OCI-LY1 (cell line): ENCODE measurements around the gene ACOD1.
"Not testable (repeated sequence)": the region's sequence is repeated elsewhere in the genome, so short reads cannot be mapped to it uniquely, and the experiment has no call there.

Source experiments
- H2AFZ ChIP-seq: fragments of 200-600 bp; sonication (generic), shearing (Covaris generic); 2 replicates; pipeline ENCODE4 v1.6.0; 2014; ENCODE audit warnings: antibody characterized with exemption, mild to moderate bottlenecking, low read length
- H3F3A ChIP-seq: fragments of 200-600 bp; sonication (generic), shearing (Covaris generic); 2 replicates; pipeline ENCODE4 v1.6.0; 2014; ENCODE audit warnings: mild to moderate bottlenecking, antibody characterized with exemption, low read length, moderate library complexity; ENCODE audit not compliant: insufficient read depth
- H3K27ac ChIP-seq: fragments of 200-600 bp; sonication (generic); 2 replicates; pipeline ENCODE4 v1.5.1; 2014; ENCODE audit warnings: low read length, mixed run types, mild to moderate bottlenecking, low read depth; ENCODE audit not compliant: poor library complexity, severe bottlenecking
- H3K27me3 ChIP-seq: fragments of 200-600 bp; sonication (generic); 2 replicates; pipeline ENCODE4 v1.6.0; 2014; ENCODE audit warnings: antibody characterized with exemption, mild to moderate bottlenecking, low read length, moderate library complexity; ENCODE audit not compliant: insufficient read depth
- H3K36me3 ChIP-seq: fragments of 200-600 bp; sonication (generic); 2 replicates; pipeline ENCODE4 v1.6.1; 2014; ENCODE audit warnings: mild to moderate bottlenecking, antibody characterized with exemption, low read length, moderate library complexity, mixed read lengths; ENCODE audit not compliant: insufficient read depth
- H3K4me1 ChIP-seq: fragments of 200-600 bp; sonication (generic); 2 replicates; pipeline ENCODE4 v1.5.1; 2014; ENCODE audit warnings: mild to moderate bottlenecking, low read length, moderate library complexity; ENCODE audit not compliant: insufficient read depth, severe bottlenecking
- H3K4me2 ChIP-seq: fragments of 200-600 bp; sonication (generic), shearing (Covaris generic); 2 replicates; pipeline ENCODE4 v1.6.1; 2014; ENCODE audit warnings: low read length
- H3K4me3 ChIP-seq: fragments of 200-600 bp; sonication (generic); 2 replicates; pipeline ENCODE4 v1.5.1; 2014; ENCODE audit warnings: low read length, low read depth, mild to moderate bottlenecking, mixed read lengths; ENCODE audit not compliant: poor library complexity, severe bottlenecking
- H3K79me2 ChIP-seq: fragments of 200-600 bp; shearing (Covaris generic); 2 replicates; pipeline ENCODE4 v1.6.1; 2016; ENCODE audit warnings: mixed run types, low read length, mixed read lengths; ENCODE audit not compliant: insufficient read depth
- H3K9ac ChIP-seq: fragments of 200-600 bp; sonication (generic), shearing (Covaris generic); 2 replicates; pipeline ENCODE4 v1.6.1; 2014; ENCODE audit warnings: mild to moderate bottlenecking, low read length, mixed read lengths
- H3K9me2 ChIP-seq: fragments of 200-600 bp; sonication (generic), shearing (Covaris generic); 2 replicates; pipeline ENCODE4 v1.6.1; 2014; ENCODE audit warnings: low read depth, mild to moderate bottlenecking, low read length, mixed read lengths
- H3K9me3 ChIP-seq: fragments of 200-600 bp; shearing (Covaris generic); 2 replicates; pipeline ENCODE4 v1.6.1; 2014; ENCODE audit warnings: low read length, mixed read lengths
- H4K20me1 ChIP-seq: fragments of 200-600 bp; sonication (generic), shearing (Covaris generic); 2 replicates; pipeline ENCODE4 v1.6.0; 2016; ENCODE audit warnings: mild to moderate bottlenecking, low read length; ENCODE audit not compliant: insufficient read depth
- CTCF ChIP-seq: fragments of 200-600 bp; sonication (generic), shearing (Covaris generic); IDR thresholded peaks from 2 replicates; pipeline ENCODE4 v1.5.1; 2017; ENCODE audit warnings: mild to moderate bottlenecking, antibody characterized with exemption, low read length, moderate library complexity, mixed read lengths
- EZH2 ChIP-seq: fragments of 200-600 bp; sonication (generic), shearing (Covaris generic); IDR thresholded peaks from 2 replicates; pipeline ENCODE4 v1.8.0; 2017; ENCODE audit warnings: borderline replicate concordance, mixed run types, mild to moderate bottlenecking, antibody characterized with exemption, low read length, moderate library complexity, mixed read lengths

ACOD1 gene

GRCh38 chr13:76958841-76959432 lies 10.6 kb downstream of the ACOD1 start:
- H3F3A ChIP-seq, result no peaks in the 10 kb centered on the region
- no peaks in the 10 kb centered on the region for H3K79me2 ChIP-seq
- H3K27ac ChIP-seq, result no peak overlapping the region
- no peaks in the 10 kb centered on the region for H3K4me1 ChIP-seq
- TF ChIP-seq CTCF (no peak), EZH2 (no peak)
- no peaks in the 10 kb centered on the region for H3K36me3 ChIP-seq
- H3K9me2 ChIP-seq, result no peaks in the 10 kb centered on the region; the same call in 1 of the 2 replicates
- H3K4me3 ChIP-seq, result no peak overlapping the region
- no peak overlapping the region for H3K9ac ChIP-seq
- H3K9me3 ChIP-seq, result peaks cover 24% of the 10 kb centered on the region; the same call in 1 of the 2 replicates
- no peak overlapping the region for H2AFZ ChIP-seq
- no peak overlapping the region for H3K4me2 ChIP-seq
- no peaks in the 10 kb centered on the region for H3K27me3 ChIP-seq
- no peaks in the 10 kb centered on the region for H4K20me1 ChIP-seq

- H4K20me1 ChIP-seq, H2AFZ ChIP-seq, H3K79me2 ChIP-seq: not testable (repeated sequence)
Measured at GRCh38 chr13:76959734-76960133, 11.4 kb downstream of the ACOD1 start.

GRCh38 chr13:76965759-76966421 lies 17.6 kb downstream of the ACOD1 start:
- H3K9me2 ChIP-seq, result no peaks in the 10 kb centered on the region; the same call in 1 of the 2 replicates
- TF ChIP-seq CTCF (no peak), EZH2 (no peak)
- no peak overlapping the region for H3K4me2 ChIP-seq
- no peaks in the 10 kb centered on the region for H3K27me3 ChIP-seq
- no peaks in the 10 kb centered on the region for H3K4me1 ChIP-seq
- H3K36me3 ChIP-seq, result no peaks in the 10 kb centered on the region
- H3K79me2 ChIP-seq, result no peaks in the 10 kb centered on the region
- H3K9me3 ChIP-seq, result peaks cover 5% of the 10 kb centered on the region; the same call in 1 of the 2 replicates
- no peak overlapping the region for H3K4me3 ChIP-seq
- no peak overlapping the region for H3K9ac ChIP-seq
- H2AFZ ChIP-seq, result no peak overlapping the region
- H3F3A ChIP-seq, result no peaks in the 10 kb centered on the region
- H3K27ac ChIP-seq, result no peak overlapping the region
- no peaks in the 10 kb centered on the region for H4K20me1 ChIP-seq

More at GRCh38 chr13:76959734-76960133, 11.4 kb downstream of the ACOD1 start:
- H3K9me3 ChIP-seq, result peaks cover 24% of the 10 kb centered on the region; the same call in 1 of the 2 replicates
- H3K4me2 ChIP-seq, H3K4me3 ChIP-seq, H3K27ac ChIP-seq, H3K27me3 ChIP-seq, H3K4me1 ChIP-seq, H3K9ac ChIP-seq, H3K36me3 ChIP-seq, H3F3A ChIP-seq, H3K9me2 ChIP-seq: not testable (repeated sequence)
